Adrenal gland (tissue), 12 donors: Measurements from ENCODE around the gene NUP85. TPM values are rescaled to one million over a fixed set of nuclear protein-coding genes. Genes with fewer than 3 reads are reported as not detected.
A peak's percentile ranks its signal among the peaks of the same experiment; 100 is the strongest.
"Not testable (repeated sequence)": the region's sequence is repeated elsewhere in the genome, so short reads cannot be mapped to it uniquely, and the experiment has no call there.

Source experiments
- DNase-seq, 7 donors: peaks; one replicate each; pipeline ENCODE4 v3.0.0-alpha.2; 2019 to 2020
- H3K27ac ChIP-seq, 5 donors: fragments of 200-600 bp; sonication (generic) in 4 of 5; 1 replicate in 3 of 5; 2 replicates in 2 of 5; pipeline versions ENCODE4 v1.5.1 to v1.8.0; 2016 to 2020; ENCODE audit warnings: mild to moderate bottlenecking in 1 of 5
- H3K27me3 ChIP-seq: fragments of 200-600 bp; 2 replicates; pipeline ENCODE4 v1.8.0; 2021
- H3K36me3 ChIP-seq, 2 donors: fragments of 200-600 bp; replicated peaks in 1 of 2; 1 replicate in 1 of 2; 2 replicates in 1 of 2; pipeline versions ENCODE4 v1.5.1 to v1.8.0; 2018 to 2022
- H3K4me1 ChIP-seq, 2 donors: fragments of 200-600 bp; replicated peaks in 1 of 2; 1 replicate in 1 of 2; 2 replicates in 1 of 2; pipeline versions ENCODE4 v1.5.1 to v1.8.0; 2018 to 2021
- H3K4me3 ChIP-seq, 4 donors: fragments of 200-600 bp; sonication (generic) in 3 of 4; one replicate each; pipeline ENCODE4 v1.5.1; 2016 to 2018
- H3K9me3 ChIP-seq, 3 donors: fragments of 200-600 bp; sonication (generic) in 1 of 3; replicated peaks in 1 of 3; 1 replicate in 2 of 3; 2 replicates in 1 of 3; pipeline versions ENCODE4 v1.5.1 to v1.8.0; 2016 to 2021
- POLR2A ChIP-seq, 2 donors: fragments of 450-650 bp; IDR thresholded peaks; one replicate each; pipeline ENCODE4 v1.6.1; 2017; ENCODE audit warnings: antibody characterized with exemption in 2 of 2, mild to moderate bottlenecking in 2 of 2, moderate library complexity in 1 of 2
- WGBS, 4 donors: extraction: QIAGEN DNeasy Blood & Tissue Kit in 2 of 4; methylation state at CpG; one replicate each; pipeline versions ENCODE4 v1.1.5 to v1.1.7; 2013 to 2017; 5-methylcytosine and 5-hydroxymethylcytosine counted together
- intact Hi-C, 2 donors: fragments of 100-400 bp; cut with DNase I; formaldehyde crosslinking; loops; one replicate each; pipeline versions ENCODE4 v1.14.1 to v1.15.0; 2022 to 2023
- polyA plus RNA-seq, 3 donors: library from polyadenylated mRNA; stranded (reverse); fragments of 200-250 nt in 2 of 3; fragments of 350-450 nt in 1 of 3; fragmentation: Illumina TruSeq in 1 of 3; extraction: RNeasy Lipid Tissue Mini Kit (QIAGEN cat#74804) in 1 of 3; gene quantifications; one replicate each; pipeline ENCODE4 v1.2.3, GENCODE V29; 2013 to 2014
- total RNA-seq, 9 donors: library from RNA; depleted of rRNA in 4 of 9; stranded (reverse); fragments of >200 nt in 4 of 9; fragments of 120-200 nt in 1 of 9; fragmentation: NEBNext Ultra II Directional in 1 of 9; extraction: Animal tissue kit (Norgen Biotek cat#: 25700) in 1 of 9; gene quantifications; one replicate each; pipeline versions ENCODE4 v1.1.0 to v1.2.4, GENCODE V29; 2013 to 2023
- TF ChIP-seq, protein P1 (sequence below), 6 experiments: fragments of 450-650 bp in 4 of 6; fragments of 200-600 bp in 2 of 6; sonication (generic) in 1 of 6; IDR thresholded peaks; 1 replicate in 5 of 6; 2 replicates in 1 of 6; pipeline versions ENCODE4 v1.5.1 to v1.8.0; 2016 to 2021; ENCODE audit warnings: antibody characterized with exemption in 6 of 6, mild to moderate bottlenecking in 2 of 6, moderate library complexity in 1 of 6
- donor health status: healthy with polysubstance abuse.
- donor health status: Bipolar disorder and iron deficiency.
- donor health status: DM: yes; HTN: yes; CAD: no.
- donor health status: DM: no; HTN: no; CAD: no.
- donor health status: DM: no; HTN: no; CAD: no.
- donor health status: DM: yes; HTN: yes; CAD: no.

NUP85 gene
- total and polyA plus RNA-seq, 12 donors = 18.7 to 53.8 (median 33.5) TPM

DNA sequence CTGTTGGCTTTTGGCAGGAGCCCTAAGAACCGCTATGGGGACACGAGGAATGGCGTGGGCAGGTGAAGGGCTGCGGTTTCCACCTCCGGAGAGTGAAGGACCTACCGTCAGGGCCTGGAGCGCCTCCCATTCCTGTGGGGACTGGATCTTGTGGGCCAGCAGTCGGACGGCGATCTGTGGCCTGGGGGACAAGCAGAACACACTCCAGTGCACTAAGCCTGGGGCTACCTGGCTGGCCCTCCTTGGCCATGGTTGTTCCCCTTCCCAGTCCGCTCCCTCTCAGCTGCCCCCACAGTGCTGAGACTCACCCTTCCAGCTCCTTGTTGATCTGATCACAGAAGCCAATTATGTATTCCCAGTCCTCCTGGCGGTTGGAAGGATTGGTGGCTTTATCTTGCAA, 40.9 kb downstream of the NUP85 start:
- intact Hi-C loops = no loop called here
- TF ChIP-seq, protein P1, sequence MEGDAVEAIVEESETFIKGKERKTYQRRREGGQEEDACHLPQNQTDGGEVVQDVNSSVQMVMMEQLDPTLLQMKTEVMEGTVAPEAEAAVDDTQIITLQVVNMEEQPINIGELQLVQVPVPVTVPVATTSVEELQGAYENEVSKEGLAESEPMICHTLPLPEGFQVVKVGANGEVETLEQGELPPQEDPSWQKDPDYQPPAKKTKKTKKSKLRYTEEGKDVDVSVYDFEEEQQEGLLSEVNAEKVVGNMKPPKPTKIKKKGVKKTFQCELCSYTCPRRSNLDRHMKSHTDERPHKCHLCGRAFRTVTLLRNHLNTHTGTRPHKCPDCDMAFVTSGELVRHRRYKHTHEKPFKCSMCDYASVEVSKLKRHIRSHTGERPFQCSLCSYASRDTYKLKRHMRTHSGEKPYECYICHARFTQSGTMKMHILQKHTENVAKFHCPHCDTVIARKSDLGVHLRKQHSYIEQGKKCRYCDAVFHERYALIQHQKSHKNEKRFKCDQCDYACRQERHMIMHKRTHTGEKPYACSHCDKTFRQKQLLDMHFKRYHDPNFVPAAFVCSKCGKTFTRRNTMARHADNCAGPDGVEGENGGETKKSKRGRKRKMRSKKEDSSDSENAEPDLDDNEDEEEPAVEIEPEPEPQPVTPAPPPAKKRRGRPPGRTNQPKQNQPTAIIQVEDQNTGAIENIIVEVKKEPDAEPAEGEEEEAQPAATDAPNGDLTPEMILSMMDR (IDR thresholded peaks at IDR 0.05) = no peak
- no peak for TF ChIP-seq POLR2A (IDR thresholded peaks at IDR 0.05)
- no peak overlapping the region for H3K27ac ChIP-seq
- no peaks in the 10 kb centered on the region for H3K9me3 ChIP-seq
- 80 to 90% (median 86%) methylated on average over 11 to 12 of the region's 12 CpGs for WGBS, 4 donors
- no peak overlapping the region for H3K4me3 ChIP-seq
- peaks cover 0 to 13% of the 10 kb centered on the region in 2 donors for H3K4me1 ChIP-seq
- DNase-seq = no peak
- H3K36me3 ChIP-seq = peaks cover 0 to 49% of the 10 kb centered on the region in 2 donors
- no peaks in the 10 kb centered on the region for H3K27me3 ChIP-seq

DNA sequence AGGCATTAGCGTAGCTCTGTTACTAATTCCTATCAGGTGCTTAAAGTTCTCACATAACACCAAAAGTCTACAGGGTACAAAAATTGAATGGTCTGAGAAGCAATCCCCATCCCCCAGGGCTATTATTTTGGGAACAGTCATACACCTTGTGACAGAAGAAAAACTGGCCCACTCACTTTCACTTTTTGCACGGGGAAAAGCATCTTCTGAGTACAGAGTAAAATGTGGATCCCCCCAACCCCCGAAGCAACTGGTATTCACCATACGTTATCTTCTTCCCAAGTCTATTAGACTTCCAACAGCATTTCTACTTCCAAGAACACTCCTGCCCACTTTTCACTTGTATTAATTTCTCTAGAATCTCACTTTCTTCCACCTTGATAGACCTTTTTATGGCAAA, 44.1 kb downstream of the NUP85 start:
- WGBS, 4 donors = 71 to 78% (median 74%) methylated on average over 4 of the region's 4 CpGs
- no peak for DNase-seq
- H3K4me3 ChIP-seq = no peak overlapping the region
- H3K27me3 ChIP-seq = no peaks in the 10 kb centered on the region
- peaks cover 0 to 17% of the 10 kb centered on the region in 2 donors for H3K36me3 ChIP-seq
- H3K4me1 ChIP-seq = peaks cover 0 to 13% of the 10 kb centered on the region in 2 donors
- intact Hi-C loops = no loop called here
- no peak for TF ChIP-seq POLR2A (IDR thresholded peaks at IDR 0.05)
- TF ChIP-seq, protein P1 (IDR thresholded peaks at IDR 0.05) = no peak
- H3K27ac ChIP-seq = peak overlapping the region in 2 of 5 donors; percentile 52 to 62
- H3K9me3 ChIP-seq = no peaks in the 10 kb centered on the region

DNA sequence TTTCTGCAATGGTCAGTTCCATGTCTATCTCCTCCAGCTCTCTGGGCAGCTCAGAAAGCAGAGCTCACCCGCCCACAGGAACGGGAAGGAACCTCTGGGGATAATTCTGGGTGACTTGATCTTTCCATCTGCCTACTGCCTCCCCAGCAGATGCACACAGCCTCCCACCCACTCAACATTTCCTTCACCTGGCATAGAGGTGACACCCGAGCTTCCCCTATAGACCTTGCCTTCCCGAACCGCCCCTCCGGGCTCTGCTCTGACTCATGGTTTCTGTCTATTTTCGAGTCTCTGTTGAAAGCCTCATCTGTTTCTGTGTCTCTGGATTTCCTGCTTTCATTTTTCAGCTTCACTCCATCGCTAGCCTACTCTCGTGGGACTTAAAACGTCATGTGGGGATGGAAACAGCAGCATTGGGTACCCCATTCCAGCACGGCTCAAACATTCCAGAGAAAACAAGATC, 44.6 kb downstream of the NUP85 start:
- H3K27ac ChIP-seq = peak overlapping the region in 2 of 5 donors; percentile 52 to 62
- H3K4me3 ChIP-seq = no peak overlapping the region
- TF ChIP-seq POLR2A (IDR thresholded peaks at IDR 0.05) = no peak
- TF ChIP-seq, protein P1 (IDR thresholded peaks at IDR 0.05) = no peak
- H3K27me3 ChIP-seq = no peaks in the 10 kb centered on the region
- 34 to 59% (median 42%) methylated on average over 11 of the region's 11 CpGs for WGBS, 4 donors
- H3K36me3 ChIP-seq = peaks cover 0 to 13% of the 10 kb centered on the region in 2 donors
- H3K9me3 ChIP-seq = no peaks in the 10 kb centered on the region
- peak in 2 of 7 donors; percentile 22 to 44 for DNase-seq
- intact Hi-C loops = no loop called here
- H3K4me1 ChIP-seq = peaks cover 0 to 13% of the 10 kb centered on the region in 2 donors

DNA sequence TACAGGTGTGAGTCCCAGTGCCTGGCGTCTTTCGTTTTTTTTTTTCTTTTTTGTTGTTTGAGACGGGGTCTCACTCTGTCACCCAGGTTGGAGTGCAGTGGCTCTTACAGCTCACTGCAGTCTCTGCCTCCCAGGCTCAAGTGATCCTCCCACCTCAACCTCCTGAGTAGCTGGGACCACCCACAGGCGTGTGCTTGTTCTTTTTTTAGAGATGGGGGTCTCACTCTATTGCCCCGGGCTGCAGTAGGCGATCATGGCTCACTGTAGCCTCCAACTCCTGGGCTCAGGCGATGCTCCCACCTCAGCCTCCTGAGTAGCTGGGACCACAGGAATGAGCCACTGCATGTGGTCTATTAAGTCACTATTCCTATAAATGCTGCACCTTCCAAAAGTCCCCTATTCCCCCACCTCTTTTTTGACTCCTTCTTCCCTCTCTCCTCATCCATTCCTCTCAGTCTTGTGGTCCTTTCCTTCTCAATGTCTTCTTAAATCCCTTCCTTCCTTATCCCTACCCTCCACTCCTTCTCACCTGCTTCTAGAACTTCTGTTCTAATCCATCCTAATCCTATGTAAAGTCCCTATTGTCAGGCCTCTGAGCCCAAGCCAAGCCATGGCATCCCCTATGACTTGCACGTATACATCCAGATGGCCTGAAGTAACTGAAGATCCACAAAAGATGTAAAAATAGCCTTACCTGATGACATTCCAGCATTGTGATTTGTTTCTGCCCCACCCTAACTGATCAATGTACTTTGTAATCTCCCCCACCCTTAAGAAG, 46.7 kb downstream of the NUP85 start:
- intact Hi-C loops = no loop called here
- TF ChIP-seq POLR2A (IDR thresholded peaks at IDR 0.05) = no peak
- TF ChIP-seq, protein P1 (IDR thresholded peaks at IDR 0.05) = no peak

DNA sequence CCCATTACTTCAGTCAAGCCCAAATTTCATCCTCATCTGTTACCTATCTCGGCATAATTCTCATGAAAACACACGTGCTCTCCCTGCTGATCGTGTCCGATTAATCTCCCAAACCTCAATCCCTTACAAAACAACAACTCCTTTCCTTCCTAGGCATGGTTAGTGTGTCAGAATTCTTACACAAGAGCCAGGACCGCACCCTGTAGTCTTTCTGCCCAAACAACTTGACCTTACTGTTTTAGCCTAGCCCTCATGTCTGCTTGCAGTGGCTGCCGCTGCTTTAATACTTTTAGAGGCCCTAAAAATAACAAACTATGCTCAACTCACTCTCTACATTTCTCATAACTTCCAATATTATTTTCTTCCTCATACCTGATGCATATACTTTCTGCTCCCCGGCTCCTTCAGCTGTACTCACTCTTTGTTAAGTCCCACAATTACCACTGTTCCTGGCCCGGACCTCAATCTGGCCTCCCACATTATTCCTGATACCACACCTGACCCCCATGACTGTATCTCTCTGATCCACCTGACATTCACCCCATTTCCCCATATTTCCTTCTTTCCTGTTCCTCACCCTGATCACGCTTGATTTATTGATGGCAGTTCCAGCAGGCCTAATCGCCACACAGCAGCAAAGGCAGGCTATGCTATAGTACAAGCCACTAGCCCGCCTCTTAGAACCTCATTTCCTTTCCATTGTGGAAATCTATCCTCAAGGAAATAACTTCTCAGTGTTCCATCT, 50.6 kb downstream of the NUP85 start:
- H3K4me3 ChIP-seq, H3K27me3 ChIP-seq, intact Hi-C loops, H3K27ac ChIP-seq, H3K9me3 ChIP-seq, H3K36me3 ChIP-seq, DNase-seq: not testable (repeated sequence)
- WGBS, 4 donors = 59 to 72% (median 69%) methylated on average over 10 to 11 of the region's 11 CpGs
- peaks cover 9 to 19% of the 10 kb centered on the region in 2 donors for H3K4me1 ChIP-seq

More for the DNA sequence above, 46.7 kb downstream of the NUP85 start:
- Histone ChIP-seq H3K36me3 (no peaks in the 10 kb centered on the region), H3K4me1 (peaks cover 0 to 13% of the 10 kb centered on the region in 2 donors), H3K27me3 (no peaks in the 10 kb centered on the region), H3K27ac (no peak overlapping the region), H3K9me3 (no peaks in the 10 kb centered on the region), H3K4me3 (no peak overlapping the region)
- 90 to 92% (median 91%) methylated on average over 8 of the region's 8 CpGs for WGBS, 4 donors
- DNase-seq = no peak

DNA sequence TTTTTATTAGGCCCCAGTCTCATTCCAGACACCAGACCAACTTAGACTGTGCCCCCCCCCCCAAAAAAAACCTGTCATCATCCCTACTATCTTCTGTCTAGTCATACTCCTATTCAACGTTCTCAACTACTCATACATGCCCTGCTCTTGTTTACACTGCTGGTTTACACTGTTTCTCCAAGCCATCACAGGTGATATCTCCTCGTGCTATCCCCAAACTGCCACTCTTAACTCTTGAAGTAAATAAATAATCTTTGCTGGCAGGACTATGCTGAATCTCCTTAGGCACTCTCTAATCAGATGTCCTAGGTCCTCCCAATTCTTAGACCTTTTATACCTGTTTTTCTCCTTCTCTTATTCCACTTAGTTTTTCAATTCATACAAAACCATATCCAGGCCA, 51.7 kb downstream of the NUP85 start:
- 57 to 71% (median 58%) methylated on average over 2 of the region's 2 CpGs for WGBS, 4 donors
- peaks cover 9 to 18% of the 10 kb centered on the region in 2 donors for H3K4me1 ChIP-seq
- intact Hi-C loops, H3K36me3 ChIP-seq, DNase-seq, H3K4me3 ChIP-seq, H3K27me3 ChIP-seq, H3K9me3 ChIP-seq, H3K27ac ChIP-seq: not testable (repeated sequence)
